Transverse colon (tissue), 4 donors: ENCODE measurements around the gene TUBB3. TPM values are rescaled to one million over a fixed set of nuclear protein-coding genes. Genes with fewer than 3 reads are reported as not detected.

ENCODE experiments used
- DNase-seq: peaks from one replicate; pipeline ENCODE4 v3.0.0-alpha.2; 2019
- H3K27ac ChIP-seq, 4 donors: fragments of 200-600 bp; sonication (generic); 2 replicates each; pipeline ENCODE4 v1.5.1; 2016 to 2018; ENCODE audit warnings: inconsistent platforms in 4 of 4
- H3K27me3 ChIP-seq: fragments of 200-600 bp; sonication (generic); 2 replicates; pipeline ENCODE4 v1.5.1; 2017; ENCODE audit warnings: inconsistent platforms
- H3K36me3 ChIP-seq, 4 donors: fragments of 200-600 bp; sonication (generic); 2 replicates each; pipeline ENCODE4 v1.5.1; 2017 to 2019; ENCODE audit warnings: inconsistent platforms in 4 of 4
- H3K4me1 ChIP-seq, 4 donors: fragments of 200-600 bp; sonication (generic); 2 replicates each; pipeline ENCODE4 v1.5.1; 2017 to 2020; ENCODE audit warnings: inconsistent platforms in 4 of 4
- H3K4me3 ChIP-seq, 4 donors: fragments of 200-600 bp; sonication (generic); 1 replicate in 1 of 4; 2 replicates in 3 of 4; pipeline versions ENCODE4 v1.5.1 to v1.6.1; 2017 to 2019; ENCODE audit warnings: inconsistent platforms in 4 of 4
- H3K9me3 ChIP-seq, 2 donors: fragments of 200-600 bp; sonication (generic); 2 replicates each; pipeline ENCODE4 v1.5.1; 2017 to 2019; ENCODE audit warnings: inconsistent platforms in 2 of 2
- EP300 ChIP-seq: sonication (generic); formaldehyde crosslinking; IDR thresholded peaks from one replicate; pipeline ENCODE4 v1.6.1; 2017; ENCODE audit warnings: antibody characterized with exemption, low read depth
- POLR2A ChIP-seq: fragments of 450-650 bp; IDR thresholded peaks from one replicate; pipeline ENCODE4 v1.6.1; 2016; ENCODE audit warnings: antibody characterized with exemption, mild to moderate bottlenecking, moderate library complexity
- POLR2AphosphoS5 ChIP-seq, 3 donors: sonication (generic); formaldehyde crosslinking; IDR thresholded peaks; one replicate each; pipeline ENCODE4 v1.6.1; 2016; ENCODE audit warnings: antibody characterized with exemption in 3 of 3
- WGBS, 2 donors: methylation state at CpG; one replicate each; pipeline ENCODE4 v1.1.5; 2018; ENCODE audit warnings: low coverage in 1 of 2; 5-methylcytosine and 5-hydroxymethylcytosine counted together
- in situ Hi-C, 4 donors: fragments of 200-750 bp; cut with MboI; loops; one replicate each; pipeline versions ENCODE4 v1.15.0 to v1.15.1; 2017; ENCODE audit warnings: low sequenced_read_pairs in 3 of 4, low pct_ligation_motif_present in 1 of 4, low pct_unique_long_range_greater_than_20kb in 1 of 4
- intact Hi-C: fragments of 100-400 bp; cut with DNase I; formaldehyde crosslinking; loops from one replicate; pipeline ENCODE4 v1.15.1; 2023; ENCODE audit warnings: low total_unique reads
- total RNA-seq, 4 donors: library from RNA; depleted of rRNA; stranded (reverse); fragments of >200 nt; gene quantifications; one replicate each; pipeline ENCODE4 v1.1.0, GENCODE V29; 2016
- TF ChIP-seq, protein P1 (sequence below), 5 experiments: fragments of 200-600 bp in 3 of 5; fragments of 450-650 bp in 2 of 5; sonication (generic) in 3 of 5; IDR thresholded peaks; 1 replicate in 2 of 5; 2 replicates in 3 of 5; pipeline ENCODE4 v1.5.1; 2016 to 2017; ENCODE audit warnings: antibody characterized with exemption in 5 of 5, inconsistent platforms in 3 of 5, mild to moderate bottlenecking in 2 of 5, moderate library complexity in 1 of 5

Gene TUBB3
- total RNA-seq, 4 donors from 2014 or later, result 2.4 to 12.7 (median 4.6) TPM

DNA sequence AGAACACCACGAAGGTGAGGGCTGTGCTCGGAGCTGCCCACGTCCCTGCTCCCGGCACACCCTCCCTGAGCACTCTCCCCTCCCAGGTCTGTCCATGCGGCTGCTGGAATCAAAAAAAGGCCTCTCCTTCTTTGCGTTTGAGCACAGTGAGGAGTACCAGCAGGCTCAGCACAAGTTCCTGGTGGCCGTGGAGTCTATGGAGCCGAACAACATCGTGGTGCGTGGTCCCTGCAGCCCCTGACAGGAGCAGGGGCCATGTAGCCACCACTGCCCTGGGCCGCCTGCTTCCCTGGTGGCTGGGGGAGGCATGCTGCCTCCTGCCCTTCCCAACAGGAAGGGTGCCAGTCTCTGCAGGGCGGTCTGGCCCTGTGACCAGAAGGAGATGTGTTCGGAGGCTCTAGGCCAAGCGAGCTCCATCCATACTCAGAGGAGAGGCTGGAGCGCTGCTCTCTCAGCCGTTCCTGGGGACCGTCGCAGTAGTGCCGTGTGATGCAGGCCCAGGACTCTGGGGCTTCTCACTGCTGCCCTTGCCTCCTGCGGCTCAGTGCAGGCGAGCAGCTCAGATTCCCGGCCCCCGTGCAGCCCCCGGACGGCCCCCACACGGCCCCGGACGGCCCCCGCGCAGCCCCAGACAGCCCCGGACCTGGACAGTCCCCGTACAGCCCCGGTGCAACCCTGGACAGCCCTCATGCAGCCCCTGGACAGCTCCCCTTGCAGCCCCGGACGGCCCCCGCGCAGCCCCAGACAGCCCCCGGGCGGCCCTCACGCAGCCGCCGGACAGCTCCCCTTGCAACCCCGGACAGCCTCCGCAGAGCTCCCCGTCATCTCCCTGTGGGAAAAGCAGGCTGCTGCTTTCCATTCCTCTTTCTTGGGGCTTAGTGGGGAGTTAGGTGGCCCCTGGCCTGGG lies 29.2 kb upstream of the TUBB3 start:
- H3K4me3 ChIP-seq, result no peak overlapping the region
- no peaks in the 10 kb centered on the region for H3K27me3 ChIP-seq
- WGBS, 2 donors, result 94% methylated on average over 45 of the region's 45 CpGs; no CpG with 5 or more reads in 1 of the 2 donors
- peaks cover 0 to 64% (median 28%) of the 10 kb centered on the region in 4 donors for H3K36me3 ChIP-seq
- no peak for DNase-seq
- intact Hi-C loops, result no loop called here
- TF ChIP-seq, protein P1, sequence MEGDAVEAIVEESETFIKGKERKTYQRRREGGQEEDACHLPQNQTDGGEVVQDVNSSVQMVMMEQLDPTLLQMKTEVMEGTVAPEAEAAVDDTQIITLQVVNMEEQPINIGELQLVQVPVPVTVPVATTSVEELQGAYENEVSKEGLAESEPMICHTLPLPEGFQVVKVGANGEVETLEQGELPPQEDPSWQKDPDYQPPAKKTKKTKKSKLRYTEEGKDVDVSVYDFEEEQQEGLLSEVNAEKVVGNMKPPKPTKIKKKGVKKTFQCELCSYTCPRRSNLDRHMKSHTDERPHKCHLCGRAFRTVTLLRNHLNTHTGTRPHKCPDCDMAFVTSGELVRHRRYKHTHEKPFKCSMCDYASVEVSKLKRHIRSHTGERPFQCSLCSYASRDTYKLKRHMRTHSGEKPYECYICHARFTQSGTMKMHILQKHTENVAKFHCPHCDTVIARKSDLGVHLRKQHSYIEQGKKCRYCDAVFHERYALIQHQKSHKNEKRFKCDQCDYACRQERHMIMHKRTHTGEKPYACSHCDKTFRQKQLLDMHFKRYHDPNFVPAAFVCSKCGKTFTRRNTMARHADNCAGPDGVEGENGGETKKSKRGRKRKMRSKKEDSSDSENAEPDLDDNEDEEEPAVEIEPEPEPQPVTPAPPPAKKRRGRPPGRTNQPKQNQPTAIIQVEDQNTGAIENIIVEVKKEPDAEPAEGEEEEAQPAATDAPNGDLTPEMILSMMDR (IDR thresholded peaks at IDR 0.05), result no peak
- peak in 1 of 3 donors; percentile 7 for TF ChIP-seq POLR2AphosphoS5 (IDR thresholded peaks at IDR 0.05)
- H3K27ac ChIP-seq, result no peak overlapping the region
- no peaks in the 10 kb centered on the region for H3K4me1 ChIP-seq
- in situ Hi-C loops, result no loop called here
- no peaks in the 10 kb centered on the region for H3K9me3 ChIP-seq

DNA sequence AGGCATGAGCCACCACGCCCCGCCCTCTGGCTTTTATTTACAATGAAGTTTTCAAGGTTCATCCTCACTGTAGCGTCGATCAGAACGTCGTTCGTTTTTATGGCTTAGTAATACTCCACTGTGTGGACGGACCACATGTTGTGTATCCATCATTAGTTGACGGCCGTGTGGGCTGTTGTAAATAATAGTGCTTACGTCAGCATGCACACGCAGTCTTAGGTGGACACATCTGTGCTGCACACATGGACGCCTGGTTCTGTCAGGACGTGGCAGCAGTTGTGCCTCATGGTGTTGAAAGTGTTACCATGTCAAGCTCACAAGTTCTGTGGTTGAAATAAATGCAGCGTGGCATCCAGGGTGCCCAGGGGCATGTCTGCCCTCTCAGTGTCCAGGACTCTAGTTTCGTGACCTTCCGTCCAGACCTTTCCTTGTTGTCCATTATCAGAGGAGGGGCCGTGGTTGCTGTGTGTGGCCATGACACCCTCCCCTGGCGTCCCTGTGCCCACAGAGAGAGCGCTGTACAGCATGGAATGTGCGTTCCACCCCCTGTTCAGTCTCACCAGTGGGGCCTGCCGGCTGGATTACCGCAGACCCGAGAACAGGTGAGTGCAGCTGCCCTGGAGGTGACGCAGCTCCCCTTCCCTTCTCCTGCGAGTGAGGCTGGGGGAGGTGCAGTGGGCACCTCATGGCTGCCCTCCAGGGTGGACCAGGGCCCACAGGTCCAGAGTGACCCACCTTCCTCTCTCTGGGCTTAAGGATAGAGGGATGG lies 27.5 kb upstream of the TUBB3 start:
- 91% methylated on average over 19 of the region's 26 CpGs; no CpG with 5 or more reads in 1 of the 2 donors for WGBS, 2 donors
- intact Hi-C loops, result no loop called here
- no peak for DNase-seq
- H3K4me3 ChIP-seq, result no peak overlapping the region
- H3K36me3 ChIP-seq, result peaks cover 0 to 65% (median 28%) of the 10 kb centered on the region in 4 donors
- in situ Hi-C loops, result no loop called here
- no peak for TF ChIP-seq EP300
- TF ChIP-seq, protein P1 (IDR thresholded peaks at IDR 0.05), result no peak
- H3K27ac ChIP-seq, result no peak overlapping the region
- H3K27me3 ChIP-seq, result no peaks in the 10 kb centered on the region
- no peaks in the 10 kb centered on the region for H3K9me3 ChIP-seq
- no peaks in the 10 kb centered on the region for H3K4me1 ChIP-seq

DNA sequence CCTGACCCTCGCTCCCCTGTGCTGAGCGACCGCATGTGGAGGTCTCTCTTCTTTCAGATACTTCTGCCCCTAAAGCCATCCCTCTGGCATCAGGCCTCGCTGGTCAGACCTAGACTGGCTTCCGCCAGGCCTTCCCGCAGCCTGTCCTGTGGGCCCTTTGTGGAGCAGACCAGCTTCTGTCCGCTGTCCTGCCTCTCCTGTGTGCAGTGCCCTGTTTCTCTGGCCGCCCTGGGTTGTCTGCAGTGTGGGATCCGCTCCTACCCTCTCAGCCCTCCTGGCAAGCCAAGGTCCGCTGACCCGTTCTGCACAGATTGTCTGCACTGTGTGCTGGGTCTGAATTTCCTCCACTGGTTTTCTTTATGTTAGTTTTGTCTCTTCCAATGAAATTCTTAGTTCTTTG lies 25.9 kb upstream of the TUBB3 start:
- H3K9me3 ChIP-seq, result no peaks in the 10 kb centered on the region
- intact Hi-C loops, result no loop called here
- peaks cover 0 to 56% (median 25%) of the 10 kb centered on the region in 4 donors for H3K36me3 ChIP-seq
- H3K4me3 ChIP-seq, result no peak overlapping the region
- in situ Hi-C loops, result no loop called here
- H3K27ac ChIP-seq, result no peak overlapping the region
- no peak for TF ChIP-seq EP300
- TF ChIP-seq, protein P1 (IDR thresholded peaks at IDR 0.05), result no peak
- no peak for TF ChIP-seq POLR2A
- TF ChIP-seq POLR2AphosphoS5 (IDR thresholded peaks at IDR 0.05), result no peak
- WGBS, 2 donors, result 96 to 98% methylated on average over 4 to 11 of the region's 11 CpGs
- H3K27me3 ChIP-seq, result no peaks in the 10 kb centered on the region
- DNase-seq, result no peak
- H3K4me1 ChIP-seq, result no peaks in the 10 kb centered on the region

DNA sequence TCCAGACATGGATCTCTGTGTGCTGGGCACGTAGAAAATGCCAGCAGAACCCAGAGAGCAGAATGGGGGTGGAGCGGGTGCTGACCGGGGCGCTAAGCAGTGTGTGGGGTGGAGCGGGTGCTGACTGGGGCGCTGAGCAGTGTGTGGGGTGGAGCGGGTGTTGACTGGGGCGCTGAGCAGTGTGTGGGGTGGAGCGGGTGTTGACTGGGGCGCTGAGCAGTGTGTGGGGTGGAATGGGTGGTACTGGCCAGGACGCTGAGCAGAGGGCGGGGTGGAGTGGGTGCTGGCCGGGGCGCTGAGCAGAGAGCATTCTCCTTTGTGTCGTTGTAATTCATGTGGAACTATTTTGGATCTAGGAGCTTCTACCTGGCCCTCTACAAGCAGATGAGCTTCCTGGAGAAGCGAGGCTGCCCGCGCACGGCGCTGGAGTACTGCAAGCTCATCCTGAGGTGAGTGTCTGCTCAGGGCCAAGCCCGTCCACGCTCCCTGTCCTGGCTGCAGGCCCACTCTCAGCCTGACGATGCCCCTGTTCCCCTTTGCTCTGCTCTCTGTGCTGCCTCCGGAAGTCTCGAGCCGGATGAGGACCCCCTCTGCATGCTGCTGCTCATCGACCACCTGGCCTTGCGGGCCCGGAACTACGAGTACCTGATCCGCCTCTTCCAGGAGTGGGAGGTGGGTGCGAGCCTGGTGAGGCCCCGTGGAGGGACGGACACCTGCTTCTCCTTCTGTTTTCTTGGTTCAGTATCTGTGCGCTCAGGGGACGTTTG lies 24.8 kb upstream of the TUBB3 start:
- Histone ChIP-seq H3K9me3 (no peaks in the 10 kb centered on the region), H3K4me3 (no peak overlapping the region), H3K27me3 (no peaks in the 10 kb centered on the region), H3K4me1 (no peaks in the 10 kb centered on the region), H3K36me3 (peaks cover 0 to 46% (median 21%) of the 10 kb centered on the region in 4 donors), H3K27ac (no peak overlapping the region)
- no peak for TF ChIP-seq POLR2A
- no peak for TF ChIP-seq POLR2AphosphoS5 (IDR thresholded peaks at IDR 0.05)
- TF ChIP-seq EP300, result no peak
- TF ChIP-seq, protein P1 (IDR thresholded peaks at IDR 0.05), result no peak
- 71 to 89% methylated on average over 12 to 36 of the region's 36 CpGs for WGBS, 2 donors
- intact Hi-C loops, result no loop called here
- no peak for DNase-seq
- in situ Hi-C loops, result no loop called here
